Measurements from ENCODE around the gene TNFRSF9. TPM values are rescaled to one million over a fixed set of nuclear protein-coding genes. Genes with fewer than 3 reads are reported as not detected.
"Not testable (repeated sequence)": the region's sequence is repeated elsewhere in the genome, so short reads cannot be mapped to it uniquely, and the experiment has no call there.

TNFRSF9 gene
- total RNA-seq, 1 donor from 2014 or later, result 112 TPM

DNA sequence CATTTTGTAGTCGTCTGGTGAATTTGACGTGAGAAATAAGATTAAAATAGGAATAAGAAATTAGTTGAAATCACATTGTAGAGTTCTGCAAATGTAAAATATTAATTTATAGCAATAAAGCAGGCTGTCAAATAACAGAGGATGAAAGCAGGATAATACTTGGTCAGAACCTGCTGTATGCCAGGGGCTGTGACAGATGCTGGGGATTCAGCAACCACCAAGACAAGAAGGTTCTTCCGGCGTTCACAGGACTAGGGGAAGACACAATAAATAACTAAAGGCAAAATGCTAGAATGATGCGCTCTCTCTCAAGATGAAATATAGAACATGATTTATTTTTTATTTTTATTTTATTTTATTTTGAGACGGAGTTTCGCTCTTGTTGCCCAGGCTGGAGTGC, 14.0 kb upstream of the TNFRSF9 start:
- intact Hi-C loops (cut with micrococcal nuclease), result loop anchor here (2.0 kb wide), 1 partner anchor 14 kb away; the partner anchor contains the start of gene TNFRSF9
- DNase-seq (ENCODE audit: low spot score), result no peak
- peaks cover 46% of the 10 kb centered on the region for H3K4me1 Mint-ChIP-seq (ENCODE audit: low read depth)

DNA sequence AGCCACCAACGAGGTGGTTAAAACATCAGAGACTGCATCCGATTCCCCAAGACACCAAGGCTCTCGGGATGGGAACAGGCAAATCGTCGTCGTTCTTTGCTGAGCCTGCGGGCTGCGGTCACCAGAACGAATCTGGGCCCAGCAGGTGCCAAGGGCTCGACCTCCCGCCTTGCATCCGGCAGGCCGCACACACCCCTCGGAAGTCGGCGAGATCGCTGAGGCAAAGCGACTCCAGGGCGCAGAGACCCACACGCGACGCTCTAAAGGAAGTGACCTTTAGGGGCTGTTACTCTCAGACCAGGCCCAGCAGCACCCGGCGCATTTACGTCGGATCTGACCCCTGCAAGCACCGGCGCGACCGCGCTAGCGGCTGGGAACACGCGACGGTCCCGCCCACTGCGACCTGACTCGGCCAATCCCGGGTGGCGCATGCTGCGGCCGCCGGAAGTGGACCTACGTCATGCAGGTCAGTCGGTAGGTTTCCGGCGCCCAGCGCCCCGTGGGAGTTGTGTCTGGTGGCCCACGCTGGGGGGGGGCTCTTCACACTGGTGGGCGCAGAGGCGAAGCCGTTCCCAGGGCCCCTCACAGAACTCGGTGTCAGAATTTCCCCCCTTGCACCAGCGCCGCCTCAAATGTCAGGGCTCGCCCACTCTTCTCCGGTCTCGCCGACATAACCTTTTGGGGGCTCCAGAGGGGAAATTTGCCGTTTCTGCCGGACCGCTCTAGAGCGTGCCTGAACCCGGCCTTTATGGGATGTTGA, 13.4 kb upstream of the TNFRSF9 start:
- intact Hi-C loops (cut with micrococcal nuclease), result loop anchor here (2.0 kb wide), 1 partner anchor 13 kb away; the partner anchor contains the start of gene TNFRSF9
- Mint-ChIP-seq H3K4me1 (ENCODE audit: low read depth) (peaks cover 48% of the 10 kb centered on the region), H3K4me3 (ENCODE audit: low read depth) (peak overlapping the region; percentile 85), H3K9me3 (no peaks in the 10 kb centered on the region), H3K36me3 (ENCODE audit: low read depth) (peaks cover 3% of the 10 kb centered on the region), H3K27me3 (ENCODE audit: low read depth) (no peaks in the 10 kb centered on the region), H3K27ac (peak overlapping the region; percentile 97)
- peak; percentile 80 for DNase-seq (ENCODE audit: low spot score)

More for the DNA sequence above, 14.0 kb upstream of the TNFRSF9 start:
- peak overlapping the region; percentile 97 for H3K27ac Mint-ChIP-seq
- peaks cover 3% of the 10 kb centered on the region for H3K36me3 Mint-ChIP-seq (ENCODE audit: low read depth)
- H3K4me3 Mint-ChIP-seq (ENCODE audit: low read depth), result peak overlapping the region; percentile 85
- no peaks in the 10 kb centered on the region for H3K27me3 Mint-ChIP-seq (ENCODE audit: low read depth)
- H3K9me3 Mint-ChIP-seq, result no peaks in the 10 kb centered on the region

DNA sequence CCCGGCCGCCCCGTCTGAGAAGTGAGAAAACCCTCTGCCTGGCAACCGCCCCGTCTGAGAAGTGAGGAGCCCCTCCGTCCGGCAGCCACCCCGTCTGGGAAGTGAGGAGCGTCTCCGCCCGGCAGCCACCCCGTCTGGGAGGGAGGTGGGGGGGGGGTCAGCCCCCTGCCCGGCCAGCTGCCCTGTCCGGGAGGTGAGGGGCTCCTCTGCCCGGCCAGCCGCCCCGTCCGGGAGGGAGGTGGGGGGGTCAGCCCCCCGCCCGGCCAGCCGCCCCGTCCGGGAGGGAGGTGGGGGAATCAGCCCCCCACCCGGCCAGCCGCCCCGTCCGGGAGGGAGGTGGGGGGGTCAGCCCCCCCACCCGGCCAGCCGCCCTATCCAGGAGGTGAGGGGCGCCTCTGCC, 12.2 kb upstream of the TNFRSF9 start:
- H3K27ac Mint-ChIP-seq; H3K9me3 Mint-ChIP-seq; H3K27me3 Mint-ChIP-seq (ENCODE audit: low read depth); DNase-seq (ENCODE audit: low spot score); H3K36me3 Mint-ChIP-seq (ENCODE audit: low read depth); H3K4me3 Mint-ChIP-seq (ENCODE audit: low read depth); intact Hi-C loops (cut with micrococcal nuclease): not testable (repeated sequence)
- peaks cover 57% of the 10 kb centered on the region for H3K4me1 Mint-ChIP-seq (ENCODE audit: low read depth)

DNA sequence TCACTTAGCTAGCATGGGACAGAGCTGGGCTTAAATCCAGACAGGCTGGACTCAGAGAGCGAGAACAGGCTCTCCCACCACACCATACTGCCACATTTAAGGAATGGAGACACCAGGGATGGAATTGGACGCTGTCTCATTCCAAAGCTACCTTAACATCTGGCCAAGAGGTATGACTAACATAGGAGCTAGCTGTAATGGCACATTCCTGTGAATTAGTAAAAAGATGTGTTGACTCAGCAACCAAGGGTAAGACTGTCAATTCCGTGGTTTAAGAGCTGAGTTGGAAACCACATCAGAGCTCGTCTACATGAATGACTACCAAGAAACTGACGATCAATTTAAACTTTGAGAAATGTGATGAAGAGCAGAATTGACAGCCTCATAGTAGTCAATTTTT, 8.3 kb upstream of the TNFRSF9 start:
- H3K4me3 Mint-ChIP-seq (ENCODE audit: low read depth), result peak overlapping the region; percentile 27
- no peaks in the 10 kb centered on the region for H3K9me3 Mint-ChIP-seq
- intact Hi-C loops (cut with micrococcal nuclease), result loop anchor here (1.0 to 2.0 kb wide), 3 partner anchors 9 to 18 kb away; partner anchors contain the start of genes PARK7 and TNFRSF9
- H3K4me1 Mint-ChIP-seq (ENCODE audit: low read depth), result peaks cover 41% of the 10 kb centered on the region
- H3K27me3 Mint-ChIP-seq (ENCODE audit: low read depth), result no peaks in the 10 kb centered on the region
- peak; percentile 29 for DNase-seq (ENCODE audit: low spot score)
- no peaks in the 10 kb centered on the region for H3K36me3 Mint-ChIP-seq (ENCODE audit: low read depth)
- H3K27ac Mint-ChIP-seq, result peak overlapping the region; percentile 71

DNA sequence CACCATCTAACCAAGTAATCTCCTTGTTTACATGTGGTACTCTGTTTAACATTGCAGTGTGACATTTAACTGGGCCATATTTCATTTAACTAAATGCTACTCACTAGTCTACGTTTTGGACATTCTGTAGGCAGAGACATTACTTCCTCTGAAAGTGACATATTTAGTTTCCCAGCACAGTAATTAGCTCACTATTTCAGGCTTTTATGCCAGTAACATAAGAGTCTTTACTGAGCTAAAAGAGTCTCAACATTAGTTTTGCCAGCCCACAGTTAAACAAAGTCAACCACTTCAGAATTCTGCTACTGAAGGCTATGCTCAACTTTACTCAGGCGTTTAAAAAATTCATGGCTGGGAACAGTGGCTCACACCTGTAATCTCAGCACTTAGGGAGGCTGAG, 2.6 kb upstream of the TNFRSF9 start:
- intact Hi-C loops (cut with micrococcal nuclease), result loop anchor here (5.0 kb wide), 2 partner anchors 41 to 154 kb away; no protein-coding TSS in a partner anchor
- peak overlapping the region; percentile 60 for H3K4me3 Mint-ChIP-seq (ENCODE audit: low read depth)

DNA sequence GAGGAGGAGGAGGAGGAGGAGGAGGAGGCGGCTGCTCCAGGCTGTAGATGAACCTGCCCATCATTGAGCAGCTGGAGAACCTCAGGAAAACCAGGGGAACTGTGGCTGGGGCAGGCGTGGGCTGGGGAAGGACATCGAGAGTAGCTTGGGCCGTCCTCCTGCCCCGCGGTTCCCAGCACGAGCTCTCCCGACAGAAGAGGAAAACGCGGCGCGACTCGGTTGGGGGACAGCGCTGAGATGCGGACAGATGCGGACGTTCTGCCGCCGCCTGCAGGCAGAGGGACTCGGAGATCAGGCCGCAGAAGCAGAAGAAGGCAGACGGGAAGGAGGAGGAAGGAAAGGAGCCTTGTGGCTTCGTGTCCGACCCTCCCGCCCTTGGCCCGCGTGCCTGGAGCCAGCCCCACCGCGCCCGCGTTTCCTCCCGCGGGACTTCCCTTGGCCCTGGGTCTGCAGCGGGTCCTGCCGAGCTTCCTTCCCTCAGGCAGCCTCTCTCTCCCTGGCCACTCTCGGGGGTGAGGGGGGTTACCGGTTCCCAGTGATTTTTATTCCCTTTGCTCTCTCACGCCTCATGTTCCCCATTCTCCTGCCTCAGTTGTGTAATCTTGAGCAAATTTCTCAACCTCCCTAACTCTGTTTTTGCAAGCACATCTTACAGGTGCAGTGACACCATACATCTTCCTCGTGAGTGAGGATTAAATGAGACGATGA, 1.7 kb upstream of the TNFRSF9 start:
- peaks cover 28% of the 10 kb centered on the region for H3K36me3 Mint-ChIP-seq (ENCODE audit: low read depth)
- H3K27ac Mint-ChIP-seq, result peak overlapping the region; percentile 91
- H3K27me3 Mint-ChIP-seq (ENCODE audit: low read depth), result no peaks in the 10 kb centered on the region
- H3K4me3 Mint-ChIP-seq (ENCODE audit: low read depth), result peak overlapping the region; percentile 77
- H3K4me1 Mint-ChIP-seq (ENCODE audit: low read depth), result peaks cover 57% of the 10 kb centered on the region
- no peaks in the 10 kb centered on the region for H3K9me3 Mint-ChIP-seq
- intact Hi-C loops (cut with micrococcal nuclease), result loop anchor here (5.0 kb wide), 2 partner anchors 40 to 155 kb away; no protein-coding TSS in a partner anchor
- DNase-seq (ENCODE audit: low spot score), result no peak

More for the DNA sequence above, 2.6 kb upstream of the TNFRSF9 start:
- Mint-ChIP-seq H3K4me1 (ENCODE audit: low read depth) (peaks cover 54% of the 10 kb centered on the region), H3K9me3 (no peaks in the 10 kb centered on the region), H3K27ac (peak overlapping the region; percentile 77), H3K36me3 (ENCODE audit: low read depth) (peaks cover 21% of the 10 kb centered on the region), H3K27me3 (ENCODE audit: low read depth) (no peaks in the 10 kb centered on the region)
- DNase-seq (ENCODE audit: low spot score), result no peak

DNA sequence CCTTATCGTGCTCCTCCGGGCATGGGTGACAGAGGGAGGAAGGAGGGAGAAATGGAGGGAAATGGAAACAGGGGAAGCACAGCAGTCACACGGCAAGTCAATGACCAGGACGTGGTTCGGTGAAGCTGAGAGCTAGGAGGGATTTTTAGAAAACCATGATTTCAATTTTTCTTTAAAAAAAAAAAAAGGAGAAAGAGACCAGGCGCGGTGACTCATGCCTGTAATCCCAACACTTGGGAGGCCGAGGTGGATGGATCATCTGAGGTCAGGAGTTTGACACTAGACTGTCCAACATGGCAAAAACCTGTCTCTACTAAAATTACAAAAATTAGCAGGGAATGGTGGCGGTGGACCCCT, 776 bp upstream of the TNFRSF9 start:
- no peak for DNase-seq (ENCODE audit: low spot score)
- peaks cover 61% of the 10 kb centered on the region for H3K4me1 Mint-ChIP-seq (ENCODE audit: low read depth)
- no peaks in the 10 kb centered on the region for H3K27me3 Mint-ChIP-seq (ENCODE audit: low read depth)
- H3K9me3 Mint-ChIP-seq, result no peaks in the 10 kb centered on the region
- intact Hi-C loops (cut with micrococcal nuclease), result loop anchor here (2.0 to 5.0 kb wide), 3 partner anchors 13 to 156 kb away; no protein-coding TSS in a partner anchor
- H3K4me3 Mint-ChIP-seq (ENCODE audit: low read depth), result peak overlapping the region; percentile 85
- H3K27ac Mint-ChIP-seq, result peak overlapping the region; percentile 91
- H3K36me3 Mint-ChIP-seq (ENCODE audit: low read depth), result peaks cover 37% of the 10 kb centered on the region

DNA sequence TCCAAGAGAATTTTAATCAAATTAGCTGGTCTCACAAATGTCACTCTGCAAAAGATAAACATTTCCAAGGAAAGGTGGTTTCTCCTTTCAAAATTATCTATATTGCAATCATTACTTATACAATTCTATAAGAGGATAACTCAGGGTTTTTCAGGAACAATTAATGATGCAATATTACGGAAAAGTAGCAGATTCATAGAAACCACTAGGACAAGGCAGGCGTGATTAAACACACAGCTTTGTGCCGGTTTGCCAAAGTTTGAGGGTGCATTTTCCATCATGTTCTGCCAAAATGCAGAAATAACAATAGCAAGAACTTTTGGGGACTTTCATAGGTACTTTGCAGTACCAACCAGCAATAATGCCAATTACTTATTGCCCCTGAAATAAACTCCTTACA, 605 bp downstream of the TNFRSF9 start:
- no peak overlapping the region for H3K27ac Mint-ChIP-seq

DNA sequence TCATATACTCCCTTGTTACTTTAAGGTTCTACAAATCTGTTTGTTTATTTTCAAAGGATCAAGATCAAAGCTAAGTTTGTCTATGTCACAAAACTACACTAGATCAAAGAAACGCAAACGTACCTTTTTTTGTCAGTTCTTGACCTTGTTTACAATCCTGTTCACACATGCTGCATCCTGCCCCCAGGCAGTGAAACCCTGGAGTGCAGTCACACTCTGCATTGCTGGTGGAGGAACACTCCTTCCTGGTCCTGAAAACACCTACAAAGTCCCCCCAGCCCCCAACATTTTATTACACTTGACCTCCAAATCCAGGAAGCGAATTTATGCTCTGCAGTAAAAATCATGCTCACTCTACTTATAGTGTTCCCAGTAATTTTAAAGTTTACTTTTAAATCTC, 2.6 kb downstream of the TNFRSF9 start:
- intact Hi-C loops (cut with micrococcal nuclease), result no loop called here
- H3K27ac Mint-ChIP-seq, result no peak overlapping the region
- H3K9me3 Mint-ChIP-seq, result no peaks in the 10 kb centered on the region
- H3K36me3 Mint-ChIP-seq (ENCODE audit: low read depth), result peaks cover 69% of the 10 kb centered on the region
- DNase-seq (ENCODE audit: low spot score), result no peak
- peak overlapping the region; percentile 85 for H3K4me3 Mint-ChIP-seq (ENCODE audit: low read depth)
- H3K27me3 Mint-ChIP-seq (ENCODE audit: low read depth), result no peaks in the 10 kb centered on the region
- peaks cover 59% of the 10 kb centered on the region for H3K4me1 Mint-ChIP-seq (ENCODE audit: low read depth)

More for the DNA sequence above, 605 bp downstream of the TNFRSF9 start:
- Mint-ChIP-seq H3K27me3 (ENCODE audit: low read depth) (no peaks in the 10 kb centered on the region), H3K4me3 (ENCODE audit: low read depth) (peak overlapping the region; percentile 85), H3K36me3 (ENCODE audit: low read depth) (peaks cover 50% of the 10 kb centered on the region), H3K4me1 (ENCODE audit: low read depth) (peaks cover 68% of the 10 kb centered on the region), H3K9me3 (no peaks in the 10 kb centered on the region)
- DNase-seq (ENCODE audit: low spot score), result no peak
- intact Hi-C loops (cut with micrococcal nuclease), result loop anchor here (1.0 to 5.0 kb wide), 5 partner anchors 9 to 157 kb away; no protein-coding TSS in a partner anchor

DNA sequence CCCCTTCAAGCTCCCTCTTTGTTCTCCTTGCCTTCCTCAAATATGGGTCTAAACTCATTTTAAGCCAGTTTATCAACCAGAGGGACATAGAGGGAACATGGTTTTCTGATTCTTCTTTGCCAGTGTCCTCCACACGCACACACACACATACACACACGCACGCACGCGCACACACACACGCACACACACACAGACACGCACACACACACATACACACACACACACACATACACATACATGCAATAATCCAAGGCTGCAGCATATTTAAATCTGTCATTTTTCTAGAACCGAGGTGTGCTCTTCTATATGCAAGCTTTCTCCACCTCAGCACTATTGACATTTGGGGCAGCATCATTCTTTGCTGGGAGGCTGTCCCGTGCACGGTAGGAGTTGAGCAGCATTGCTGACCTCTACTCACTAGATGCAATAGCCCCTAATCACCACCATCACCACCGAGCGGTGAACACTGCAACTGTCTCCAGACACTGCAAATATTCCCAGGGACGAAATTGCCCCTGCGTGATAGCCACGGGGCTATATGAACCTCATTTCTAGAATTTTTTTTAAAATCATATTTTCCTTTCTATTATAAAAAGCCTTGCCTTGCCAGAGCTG, 8.0 kb downstream of the TNFRSF9 start:
- Mint-ChIP-seq H3K27ac (no peak overlapping the region), H3K9me3 (no peaks in the 10 kb centered on the region), H3K4me1 (ENCODE audit: low read depth) (peaks cover 55% of the 10 kb centered on the region), H3K36me3 (ENCODE audit: low read depth) (peaks cover 93% of the 10 kb centered on the region), H3K4me3 (ENCODE audit: low read depth) (no peak overlapping the region), H3K27me3 (ENCODE audit: low read depth) (no peaks in the 10 kb centered on the region)
- no peak for DNase-seq (ENCODE audit: low spot score)
- intact Hi-C loops (cut with micrococcal nuclease), result no loop called here

DNA sequence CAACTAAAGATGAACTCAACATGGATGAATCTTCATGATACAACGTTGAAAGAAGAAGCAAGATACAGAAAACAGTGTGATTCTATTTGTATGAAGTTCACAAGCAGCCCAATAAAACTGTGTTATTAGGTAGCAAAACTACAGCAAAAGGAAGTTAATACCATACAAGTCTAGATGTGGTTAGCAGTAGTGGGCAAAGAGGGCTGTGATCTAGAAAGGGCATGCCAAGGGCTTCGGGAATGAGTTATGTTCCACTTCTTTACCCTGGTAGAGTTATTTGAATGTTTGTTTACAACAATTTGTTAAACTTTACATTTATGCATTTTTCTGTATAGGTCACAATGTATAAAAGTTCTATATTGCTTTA, 9.2 kb downstream of the TNFRSF9 start:
- H3K27me3 Mint-ChIP-seq (ENCODE audit: low read depth), result no peaks in the 10 kb centered on the region
- H3K36me3 Mint-ChIP-seq (ENCODE audit: low read depth), result peaks cover 94% of the 10 kb centered on the region
- intact Hi-C loops (cut with micrococcal nuclease), result loop anchor here (1.0 to 2.0 kb wide), 2 partner anchors 9 to 17 kb away; partner anchors contain the start of gene TNFRSF9
- no peaks in the 10 kb centered on the region for H3K9me3 Mint-ChIP-seq
- peak overlapping the region; percentile 14 for H3K4me3 Mint-ChIP-seq (ENCODE audit: low read depth)
- DNase-seq (ENCODE audit: low spot score), result no peak
- peak overlapping the region; percentile 81 for H3K27ac Mint-ChIP-seq
- H3K4me1 Mint-ChIP-seq (ENCODE audit: low read depth), result peaks cover 53% of the 10 kb centered on the region

DNA sequence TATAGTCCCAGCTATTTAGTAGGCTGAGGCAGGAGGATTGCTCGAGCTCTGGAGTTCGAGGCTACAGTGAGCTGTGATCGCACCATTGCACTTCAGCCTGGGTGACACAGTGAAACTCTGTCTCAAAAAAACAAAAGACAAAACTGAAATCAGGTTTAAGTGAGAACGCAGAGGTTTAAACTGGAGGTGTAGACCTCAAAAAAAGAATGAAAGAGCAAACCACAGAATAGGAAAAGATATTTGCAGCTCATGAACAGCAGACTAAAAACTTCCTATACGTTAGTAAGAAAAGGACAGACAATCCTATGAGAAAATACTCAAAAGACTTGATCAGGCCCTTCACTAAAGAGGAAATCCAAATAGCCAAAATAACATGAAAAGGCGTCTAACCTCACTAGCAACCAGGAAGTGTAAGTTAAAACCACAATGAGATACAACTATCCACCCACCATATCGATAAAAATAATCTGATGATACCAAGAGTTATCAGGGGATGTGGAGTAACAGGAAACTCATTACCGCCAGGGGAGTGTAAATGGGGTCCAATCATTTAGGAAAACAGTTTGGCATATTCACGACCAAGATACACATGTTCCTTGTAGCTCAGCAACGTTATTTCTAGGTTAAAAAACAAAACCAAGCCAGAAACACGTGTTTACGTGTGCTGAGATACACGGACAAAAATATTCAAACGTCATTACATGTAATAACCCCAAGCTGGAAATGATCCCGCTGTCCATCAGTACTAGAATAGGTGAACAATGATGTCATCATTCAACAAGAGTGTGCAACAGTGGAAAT, 9.8 kb downstream of the TNFRSF9 start:
- DNase-seq (ENCODE audit: low spot score), result no peak
- Mint-ChIP-seq H3K4me1 (ENCODE audit: low read depth) (peaks cover 53% of the 10 kb centered on the region), H3K36me3 (ENCODE audit: low read depth) (peaks cover 94% of the 10 kb centered on the region), H3K9me3 (no peaks in the 10 kb centered on the region), H3K4me3 (ENCODE audit: low read depth) (peak overlapping the region; percentile 14), H3K27ac (peak overlapping the region; percentile 81), H3K27me3 (ENCODE audit: low read depth) (no peaks in the 10 kb centered on the region)
- intact Hi-C loops (cut with micrococcal nuclease), result loop anchor here (1.0 to 2.0 kb wide), 3 partner anchors 9 to 18 kb away; partner anchors contain the start of gene TNFRSF9

Measured in activated T-helper 2 cell treated with anti-CD3 and anti-CD28 coated beads, Interferon-gamma antibody, Interleukin-2, Interleukin-4, amounts not matched to agents 10 μg/mL and 5 μg/mL and 100 μg/mL, durations not matched to agents 14 hours and 24 hours and 36 hours (primary cell).